SK-N-SH treated with all-trans-retinoic acid at 6 μM for 48 hours (cell line): Measurements from ENCODE around the gene SPDYE3.

Experiments
- ATAC-seq: fragments of 200-7000 bp; cut with Tn5 transposase; 3 replicates; pipeline ENCODE4 v1.9.1; 2020; ENCODE audit warnings: mild to moderate bottlenecking, moderate library complexity
- ARNTL ChIP-seq: fragments of 450-650 bp; formaldehyde crosslinking; IDR thresholded peaks from 2 replicates; pipeline ENCODE4 v1.5.0; 2020; ENCODE audit warnings: low read depth, mild to moderate bottlenecking, moderate library complexity, borderline replicate concordance
- BACH2 ChIP-seq: fragments of 250-450 bp; sonication (Bioruptor Pico); IDR thresholded peaks from 2 replicates; pipeline ENCODE4 v1.9.0; 2021; ENCODE audit warnings: mild to moderate bottlenecking, borderline replicate concordance
- CREB5 ChIP-seq: fragments of 250-450 bp; sonication (Bioruptor Pico); IDR thresholded peaks from 2 replicates; pipeline ENCODE4 v1.5.1; 2020; ENCODE audit warnings: low read depth, mild to moderate bottlenecking, moderate library complexity
- CSRNP3 ChIP-seq: fragments of 250-450 bp; sonication (Bioruptor Pico); IDR thresholded peaks from 2 replicates; pipeline ENCODE4 v1.5.1; 2021; ENCODE audit warnings: mild to moderate bottlenecking, moderate library complexity
- GLIS3 ChIP-seq: fragments of 250-450 bp; sonication (Bioruptor Pico); IDR thresholded peaks from 2 replicates; pipeline ENCODE4 v1.5.0; 2020; ENCODE audit warnings: mild to moderate bottlenecking, moderate library complexity
- ISL1 ChIP-seq: fragments of 250-450 bp; sonication (Bioruptor Pico); IDR thresholded peaks from 2 replicates; pipeline ENCODE4 v2.1.2; 2022; ENCODE audit warnings: mild to moderate bottlenecking, moderate library complexity
- OSR1 ChIP-seq: fragments of 250-450 bp; sonication (Bioruptor Pico); IDR thresholded peaks from 2 replicates; pipeline ENCODE4 v1.8.0; 2022; ENCODE audit warnings: moderate library complexity, mild to moderate bottlenecking, inconsistent platforms
- PATZ1 ChIP-seq: fragments of 250-450 bp; sonication (Bioruptor Pico); IDR thresholded peaks from 2 replicates; pipeline ENCODE4 v1.8.0; 2020; ENCODE audit warnings: mild to moderate bottlenecking, moderate library complexity, borderline replicate concordance
- POU6F1 ChIP-seq: fragments of 250-450 bp; sonication (Bioruptor Pico); IDR thresholded peaks from 2 replicates; pipeline ENCODE4 v1.8.0; 2021; ENCODE audit warnings: low read depth, mild to moderate bottlenecking, moderate library complexity, borderline replicate concordance
- PPARA ChIP-seq: fragments of 250-450 bp; sonication (Bioruptor Pico); IDR thresholded peaks from 2 replicates; pipeline ENCODE4 v1.5.0; 2020; ENCODE audit warnings: mild to moderate bottlenecking, borderline replicate concordance
- RARB ChIP-seq: fragments of 250-450 bp; sonication (Bioruptor Pico); IDR thresholded peaks from 2 replicates; pipeline ENCODE4 v1.8.0; 2021; ENCODE audit warnings: mild to moderate bottlenecking, moderate library complexity
- SNAI2 ChIP-seq: fragments of 250-450 bp; sonication (Bioruptor Pico); IDR thresholded peaks from 2 replicates; pipeline ENCODE4 v1.5.0; 2020; ENCODE audit warnings: mild to moderate bottlenecking, moderate library complexity
- TCF4 ChIP-seq: fragments of 250-450 bp; sonication (Bioruptor Pico); IDR thresholded peaks from 2 replicates; pipeline ENCODE4 v1.8.0; 2021; ENCODE audit warnings: mild to moderate bottlenecking, moderate library complexity, borderline replicate concordance
- TOX ChIP-seq: fragments of 250-450 bp; sonication (Bioruptor Pico); IDR thresholded peaks from 2 replicates; pipeline ENCODE4 v1.8.0; 2021; ENCODE audit warnings: mild to moderate bottlenecking, moderate library complexity, borderline replicate concordance
- TSHZ2 ChIP-seq: fragments of 250-450 bp; sonication (Bioruptor Pico); IDR thresholded peaks from 2 replicates; pipeline ENCODE4 v1.5.0; 2020; ENCODE audit warnings: mild to moderate bottlenecking, moderate library complexity
- ZFP3 ChIP-seq: fragments of 250-450 bp; sonication (Bioruptor Pico); IDR thresholded peaks from 2 replicates; pipeline ENCODE4 v1.5.0; 2020; ENCODE audit warnings: mild to moderate bottlenecking, moderate library complexity
- ZFP30 ChIP-seq: fragments of 450-650 bp; formaldehyde crosslinking; IDR thresholded peaks from 2 replicates; pipeline ENCODE4 v1.5.0; 2022; ENCODE audit warnings: mild to moderate bottlenecking, moderate library complexity
- ZNF565 ChIP-seq: fragments of 450-650 bp; formaldehyde crosslinking; conservative IDR thresholded peaks from 2 replicates; pipeline ENCODE4 v1.5.0; 2020; ENCODE audit warnings: low read depth, mild to moderate bottlenecking, moderate library complexity
- ZNF70 ChIP-seq: fragments of 450-650 bp; formaldehyde crosslinking; IDR thresholded peaks from 2 replicates; pipeline ENCODE4 v1.5.0; 2020; ENCODE audit warnings: mild to moderate bottlenecking, moderate library complexity

Gene SPDYE3

GRCh38 chr7:100353685-100354330 is 46.3 kb downstream of the SPDYE3 start:
- TF ChIP-seq SNAI2 (no peak), POU6F1 (no peak)
- no peak for ATAC-seq

GRCh38 chr7:100356416-100357068 is 49.0 kb downstream of the SPDYE3 start:
- TF ChIP-seq PATZ1 (CRISPR knock-in tag) (no peak), ZFP30 (CRISPR knock-in tag) (no peak), PPARA (CRISPR knock-in tag) (no peak), ZNF70 (no peak), GLIS3 (no peak)
- TF ChIP-seq, all 23 proteins: peak for 0
- no peak for ATAC-seq

GRCh38 chr7:100357131-100357561 is 49.6 kb downstream of the SPDYE3 start:
- ATAC-seq = no peak
- TF ChIP-seq ISL1 (no peak), OSR1 (CRISPR knock-in tag) (no peak), GLIS3 (no peak)

- 0 out of 3 replicates have a peak, but pooled peaks have one; percentile 4 for ATAC-seq
- TF ChIP-seq ISL1 = no peak
Measured at GRCh38 chr7:100358027-100358856, 50.7 kb downstream of the SPDYE3 start, which contains the start of gene PILRB. Gene PILRB, plus strand, starts transcription at chr7:100358117. Its CDS starts 186 bp downstream, at chr7:100358303.

GRCh38 chr7:100358857-100359212 is 51.3 kb downstream of the SPDYE3 start:
- TF ChIP-seq TCF4 (CRISPR knock-in tag) = no peak
- TF ChIP-seq PATZ1 (CRISPR knock-in tag) = no peak
- no peak for TF ChIP-seq CSRNP3 (CRISPR knock-in tag)
- TF ChIP-seq BACH2 (CRISPR knock-in tag) = no peak
- no peak for TF ChIP-seq CREB5 (CRISPR knock-in tag)
- TF ChIP-seq ZNF565 (CRISPR knock-in tag) = no peak
- no peak for TF ChIP-seq OSR1 (CRISPR knock-in tag)
- TF ChIP-seq ISL1 = no peak
- TF ChIP-seq PPARA (CRISPR knock-in tag) = no peak
- TF ChIP-seq RARB = no peak
- TF ChIP-seq ZFP3 (CRISPR knock-in tag) = no peak
- TF ChIP-seq TSHZ2 (CRISPR knock-in tag) = no peak
- TF ChIP-seq TOX (CRISPR knock-in tag) = no peak
- TF ChIP-seq SNAI2 = no peak
- no peak for TF ChIP-seq ARNTL
- ATAC-seq = no peak
